H1 (cell line): ENCODE measurements around the gene CCDC12. TPM values are rescaled to one million over a fixed set of nuclear protein-coding genes. Genes with fewer than 3 reads are reported as not detected.

ENCODE experiments used
- CTCF ChIA-PET: fragments of 300-600 bp; sonication (Branson Sonifier 250); formaldehyde crosslinking; loops from one replicate; lab custom pipeline; 2021; ENCODE audit not compliant: partially characterized antibody; lab: Charles Lee
- POLR2A ChIA-PET: fragments of 300-600 bp; sonication (Branson Sonifier 250); formaldehyde crosslinking; loops from one replicate; lab custom pipeline; 2021; ENCODE audit warnings: inconsistent platforms; ENCODE audit not compliant: partially characterized antibody; lab: Charles Lee
- DNase-seq, 2 experiments: peaks; one replicate each; pipeline versions ENCODE4 v3.0.0 to v3.0.0-alpha.2; 2010 to 2022; ENCODE audit warnings: low spot score in 2 of 2, low read depth in 1 of 2, mixed read lengths in 1 of 2
- FAIRE-seq: peaks from 2 replicates; lab custom pipeline; 2011; peaks lifted over from hg19 to GRCh38; lab: Jason Lieb, UNC
- H2AFZ ChIP-seq: 2 replicates; pipeline ENCODE4 v1.8.1; 2012; ENCODE audit warnings: low read length, inconsistent platforms
- H2AK5ac ChIP-seq: 2 replicates; pipeline ENCODE4 v1.6.1; 2013; ENCODE audit warnings: low read depth, low read length
- H2BK120ac ChIP-seq: replicated peaks from 2 replicates; pipeline ENCODE3; 2013; ENCODE audit warnings: low read depth, low read length, inconsistent platforms
- H2BK12ac ChIP-seq: 2 replicates; pipeline ENCODE4 v1.6.1; 2013; ENCODE audit warnings: low read depth, low read length
- H2BK15ac ChIP-seq: 2 replicates; pipeline ENCODE4 v1.6.1; 2013; ENCODE audit warnings: low read length
- H2BK20ac ChIP-seq: 2 replicates; pipeline ENCODE4 v1.6.1; 2013; ENCODE audit warnings: low read length
- H2BK5ac ChIP-seq: 2 replicates; pipeline ENCODE4 v1.6.1; 2013; ENCODE audit warnings: low read depth, low read length
- H3K14ac ChIP-seq: 2 replicates; pipeline ENCODE4 v1.6.1; 2013; ENCODE audit warnings: inconsistent platforms; ENCODE audit not compliant: insufficient read length
- H3K18ac ChIP-seq: 2 replicates; pipeline ENCODE4 v1.6.1; 2013; ENCODE audit warnings: low read length; ENCODE audit errors: extremely low read depth
- H3K23ac ChIP-seq: 2 replicates; pipeline ENCODE4 v1.6.1; 2013; ENCODE audit warnings: inconsistent platforms; ENCODE audit not compliant: insufficient read length
- H3K23me2 ChIP-seq: 2 replicates; pipeline ENCODE4 v1.6.1; 2013; ENCODE audit warnings: low read depth, low read length
- H3K27ac ChIP-seq: 2 replicates; pipeline ENCODE4 v1.6.1; 2011; ENCODE audit warnings: low read depth, low read length, inconsistent platforms
- H3K27me3 ChIP-seq, 4 experiments: replicated peaks in 1 of 4; 1 replicate in 1 of 4; 2 replicates in 3 of 4; pipeline versions ENCODE4 v1.6.1 to v1.8.1; 2011 to 2013; ENCODE audit warnings: low read length in 3 of 4, mild to moderate bottlenecking in 3 of 4, inconsistent platforms in 2 of 4, mixed read lengths in 2 of 4, moderate library complexity in 1 of 4; ENCODE audit not compliant: control insufficient read depth in 3 of 4, insufficient read depth in 3 of 4; ENCODE audit errors: extremely low read depth in 1 of 4
- H3K36me3 ChIP-seq, 4 experiments: 2 replicates each; pipeline versions ENCODE4 v1.6.1 to v1.8.1; 2011 to 2013; ENCODE audit warnings: mild to moderate bottlenecking in 4 of 4, low read length in 3 of 4, moderate library complexity in 2 of 4, control low read depth in 1 of 4, inconsistent platforms in 1 of 4; ENCODE audit not compliant: insufficient read depth in 4 of 4, control insufficient read depth in 2 of 4
- H3K4ac ChIP-seq: replicated peaks from 2 replicates; pipeline ENCODE3; 2013; ENCODE audit warnings: low read length, low read depth, mixed read lengths, inconsistent platforms; ENCODE audit not compliant: insufficient read length
- H3K4me1 ChIP-seq, 4 experiments: replicated peaks in 1 of 4; 1 replicate in 1 of 4; 2 replicates in 3 of 4; pipeline versions ENCODE4 v1.6.1 to v1.8.1; 2011 to 2013; ENCODE audit warnings: low read length in 3 of 4, inconsistent platforms in 2 of 4, mixed read lengths in 1 of 4; ENCODE audit not compliant: insufficient read depth in 4 of 4, control insufficient read depth in 3 of 4
- H3K4me2 ChIP-seq, 2 experiments: 2 replicates each; pipeline versions ENCODE4 v1.6.1 to v1.8.1; 2011 to 2013; ENCODE audit warnings: low read depth in 2 of 2, low read length in 2 of 2, control low read depth in 1 of 2, inconsistent platforms in 1 of 2, mild to moderate bottlenecking in 1 of 2; ENCODE audit not compliant: insufficient read depth in 1 of 2
- H3K4me3 ChIP-seq, 4 experiments: fragments of 200-600, 300-600 bp in 1 of 4; sonication (generic), shearing (Covaris generic), sonication (Bioruptor Twin) in 1 of 4; 2 replicates each; pipeline versions ENCODE4 v1.5.1 to v1.8.1; 2011 to 2016; ENCODE audit warnings: low read length in 4 of 4, low read depth in 3 of 4, control low read depth in 2 of 4, inconsistent platforms in 2 of 4, mild to moderate bottlenecking in 2 of 4, mixed read lengths in 1 of 4, moderate library complexity in 1 of 4; ENCODE audit not compliant: insufficient read depth in 2 of 4; ENCODE audit errors: extremely low read depth in 1 of 4
- H3K56ac ChIP-seq: replicated peaks from 2 replicates; pipeline ENCODE3; 2013; ENCODE audit warnings: low read depth, mild to moderate bottlenecking, mixed read lengths, low read length, inconsistent platforms; ENCODE audit not compliant: insufficient read length
- H3K79me1 ChIP-seq: 2 replicates; pipeline ENCODE4 v1.6.1; 2013; ENCODE audit warnings: low read depth, low read length, control low read depth
- H3K79me2 ChIP-seq, 2 experiments: 2 replicates each; pipeline versions ENCODE4 v1.6.1 to v1.8.1; 2012 to 2013; ENCODE audit warnings: low read length in 2 of 2, mild to moderate bottlenecking in 2 of 2, inconsistent platforms in 1 of 2; ENCODE audit not compliant: insufficient read depth in 2 of 2, control insufficient read depth in 1 of 2
- H3K9ac ChIP-seq, 4 experiments: replicated peaks in 1 of 4; 1 replicate in 1 of 4; 2 replicates in 3 of 4; pipeline versions ENCODE4 v1.6.1 to v1.8.1; 2011 to 2013; ENCODE audit warnings: low read depth in 3 of 4, low read length in 3 of 4, control low read depth in 2 of 4, mild to moderate bottlenecking in 2 of 4, moderate library complexity in 2 of 4, inconsistent platforms in 1 of 4; ENCODE audit errors: extremely low read depth in 1 of 4
- H3K9me3 ChIP-seq, 2 experiments: 2 replicates each; pipeline versions ENCODE4 v1.6.1 to v1.8.1; 2012 to 2013; ENCODE audit warnings: mild to moderate bottlenecking in 2 of 2, moderate library complexity in 2 of 2, control low read depth in 1 of 2, inconsistent platforms in 1 of 2, low read depth in 1 of 2, low read length in 1 of 2, mixed read lengths in 1 of 2; ENCODE audit not compliant: insufficient read depth in 2 of 2
- H4K20me1 ChIP-seq, 2 experiments: replicated peaks in 1 of 2; 2 replicates each; pipeline versions ENCODE3 to v1.8.1; 2011 to 2013; ENCODE audit warnings: inconsistent platforms in 2 of 2, low read length in 2 of 2, mild to moderate bottlenecking in 1 of 2; ENCODE audit not compliant: insufficient read depth in 2 of 2, control insufficient read depth in 1 of 2
- H4K5ac ChIP-seq: 2 replicates; pipeline ENCODE4 v1.6.1; 2013; ENCODE audit warnings: low read length, low read depth, mixed read lengths, inconsistent platforms; ENCODE audit not compliant: insufficient read length
- H4K8ac ChIP-seq: 2 replicates; pipeline ENCODE4 v1.8.0; 2013; ENCODE audit warnings: mild to moderate bottlenecking, moderate library complexity, low read length, inconsistent platforms; ENCODE audit not compliant: insufficient read depth; ENCODE audit errors: extremely low read depth
- H4K91ac ChIP-seq: replicated peaks from 2 replicates; pipeline ENCODE3; 2013; ENCODE audit warnings: low read length, mixed read lengths, inconsistent platforms; ENCODE audit not compliant: insufficient read length
- BRCA1 ChIP-seq: IDR thresholded peaks from 2 replicates; pipeline ENCODE4 v1.6.1; 2012; ENCODE audit warnings: low read depth, low read length, improper control_type of control experiment
- KDM1A ChIP-seq: fragments of 200-600, 300-600 bp; sonication (generic); IDR thresholded peaks from 2 replicates; pipeline ENCODE4 v1.7.1; 2016; ENCODE audit warnings: mild to moderate bottlenecking, low read length, borderline replicate concordance
- POU5F1 ChIP-seq: IDR thresholded peaks from 2 replicates; pipeline ENCODE4 v1.6.1; 2011; ENCODE audit warnings: low read depth, mild to moderate bottlenecking, low read length, moderate library complexity
- RNF2 ChIP-seq: fragments of 200-900, 300-1000 bp; sonication (generic); IDR thresholded peaks from 2 replicates; pipeline ENCODE4 v1.7.1; 2016; ENCODE audit warnings: borderline replicate concordance, low read depth, mild to moderate bottlenecking, antibody characterized with exemption, low read length; ENCODE audit not compliant: poor library complexity, severe bottlenecking; ENCODE audit errors: missing control alignments
- SIRT6 ChIP-seq: IDR thresholded peaks from one replicate; pipeline ENCODE4 v1.7.1; 2012; ENCODE audit warnings: low read length, inconsistent platforms
- SP1 ChIP-seq: IDR thresholded peaks from 2 replicates; pipeline ENCODE4 v1.6.1; 2011; ENCODE audit warnings: low read depth, low read length
- WGBS, 2 experiments: shearing (Covaris generic) in 1 of 2; methylation state at CpG; one replicate each; pipeline versions ENCODE4 v1.1.6 to v1.1.7; 2013 to 2015; ENCODE audit warnings: low lambda C conversion rate in 2 of 2, mixed read lengths in 2 of 2, inconsistent platforms in 1 of 2, low coverage in 1 of 2, missing lambda C conversion rate in 1 of 2; ENCODE audit not compliant: insufficient replicate concordance in 2 of 2, insufficient coverage in 1 of 2, insufficient read length in 1 of 2; ENCODE audit errors: extremely low coverage in 1 of 2, missing lambda C conversion rate in 1 of 2; 5-methylcytosine and 5-hydroxymethylcytosine counted together
- polyA plus RNA-seq, 7 experiments: library from polyadenylated mRNA; depleted of rRNA in 3 of 7; stranded (reverse) in 5 of 7; unstranded in 2 of 7; fragments of >200 nt in 5 of 7; fragments of 200-250 nt in 2 of 7; gene quantifications; 1 replicate in 5 of 7; 2 replicates in 1 of 7; 4 replicates in 1 of 7; pipeline versions ENCODE4 v1.2.1 to v1.2.3, GENCODE V29; 2011 to 2013; ENCODE audit warnings: missing spikeins in 2 of 7, mixed read lengths in 2 of 7
- total RNA-seq: library from RNA; stranded (reverse); fragmentation: NEBNext Ultra II Directional; extraction: Animal tissue kit (Norgen Biotek cat#: 25700); gene quantifications from 2 replicates; pipeline ENCODE4 v1.2.1, GENCODE V29; 2021
- TF ChIP-seq, protein P1 (sequence below): IDR thresholded peaks from 2 replicates; pipeline ENCODE4 v1.6.1; 2012; ENCODE audit warnings: low read length, inconsistent platforms

CCDC12 gene
- total and polyA plus RNA-seq, 2 of the 8 experiments (the other 6 are each of a cell fraction or from before 2014, with no cell fraction given) = 29.5 to 41.3 TPM

DNA sequence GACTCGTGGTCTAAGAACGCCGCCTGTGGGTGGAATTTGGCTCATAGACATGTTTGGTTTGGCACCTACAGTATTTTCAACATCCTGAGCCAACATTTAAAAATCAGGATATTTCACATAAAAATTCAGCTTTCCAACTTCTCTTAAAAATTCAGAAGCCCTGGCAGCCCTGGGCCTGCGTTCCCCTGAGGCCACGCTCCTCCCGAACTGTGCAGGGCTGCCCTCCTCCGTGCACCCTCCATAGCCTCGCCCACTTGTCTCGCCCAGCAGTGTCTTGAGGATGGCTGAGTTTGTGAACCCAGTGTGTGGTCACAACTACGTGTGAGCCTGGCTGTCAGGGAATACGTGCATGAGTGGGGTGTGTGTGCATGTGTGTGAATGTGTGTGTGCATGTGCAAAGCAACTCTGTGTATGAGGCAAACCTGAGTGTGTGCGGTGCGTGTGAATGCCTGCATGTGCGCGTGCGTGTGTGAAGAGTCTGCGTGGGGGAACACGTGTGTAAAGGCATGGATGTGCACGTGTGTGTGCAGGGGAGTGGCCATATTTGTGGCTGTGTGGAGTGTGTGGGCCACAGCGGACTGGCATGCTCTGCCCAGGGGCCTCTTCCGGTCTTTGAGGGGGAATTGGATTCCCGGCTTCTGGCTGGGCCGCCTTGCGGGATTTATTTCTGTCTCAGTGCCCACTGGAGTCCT is 68.1 kb downstream of the CCDC12 start:
- 0 out of 2 replicates have a peak overlapping the region, but pooled peaks have one; percentile 3 for H2BK12ac ChIP-seq
- DNase-seq (no peak), FAIRE-seq (no peak)
- no peaks in the 10 kb centered on the region for H3K9me3 ChIP-seq
- ChIA-PET CTCF (interaction anchor here (0.7 to 2.4 kb wide), 26 partner anchors 9 to 209 kb away, joined by 3 to 28 read pairs (median 6); partner anchors contain the start of gene PTH1R), POLR2A (interaction anchor here (1.4 to 1.5 kb wide), 2 partner anchors 8 to 11 kb away, joined by 3 read pairs; no protein-coding TSS in a partner anchor)
- H2BK120ac ChIP-seq = no peak overlapping the region
- no peaks in the 10 kb centered on the region for H3K36me3 ChIP-seq
- peaks cover 0 to 3% (median 1%) of the 10 kb centered on the region in 4 experiments; a peak in 2 of 7 replicates for H3K4me1 ChIP-seq
- H3K4ac ChIP-seq = no peak overlapping the region
- H2BK5ac ChIP-seq = no peak overlapping the region; the same call in 1 of the 2 replicates
- H2BK15ac ChIP-seq = 0 out of 2 replicates have a peak overlapping the region, but pooled peaks have one; percentile 53
- no peak overlapping the region for H3K14ac ChIP-seq
- peak overlapping the region; percentile 66 for H4K91ac ChIP-seq
- H2AFZ ChIP-seq = no peak overlapping the region
- H3K56ac ChIP-seq = no peak overlapping the region
- no peak overlapping the region for H3K4me3 ChIP-seq
- H4K20me1 ChIP-seq = peaks cover 0 to 5% of the 10 kb centered on the region in 2 experiments
- no peak overlapping the region for H4K8ac ChIP-seq
- no peak overlapping the region for H3K27ac ChIP-seq
- no peaks in the 10 kb centered on the region; a peak in 2 of 7 replicates for H3K27me3 ChIP-seq
- H4K5ac ChIP-seq = no peak overlapping the region
- no peak overlapping the region for H3K18ac ChIP-seq
- no peak overlapping the region for H3K23ac ChIP-seq
- 86% methylated on average over 24 of the region's 24 CpGs; no CpG with 5 or more reads in 1 of the 2 experiments for WGBS, 2 experiments
- no peaks in the 10 kb centered on the region; the same call in 1 of the 2 replicates for H3K79me1 ChIP-seq
- H3K9ac ChIP-seq = no peak overlapping the region
- no peak overlapping the region for H3K4me2 ChIP-seq
- H3K23me2 ChIP-seq = no peaks in the 10 kb centered on the region; the same call in 1 of the 2 replicates
- H2AK5ac ChIP-seq = no peak overlapping the region
- no peaks in the 10 kb centered on the region for H3K79me2 ChIP-seq
- H2BK20ac ChIP-seq = no peak overlapping the region
- TF ChIP-seq, protein P1, sequence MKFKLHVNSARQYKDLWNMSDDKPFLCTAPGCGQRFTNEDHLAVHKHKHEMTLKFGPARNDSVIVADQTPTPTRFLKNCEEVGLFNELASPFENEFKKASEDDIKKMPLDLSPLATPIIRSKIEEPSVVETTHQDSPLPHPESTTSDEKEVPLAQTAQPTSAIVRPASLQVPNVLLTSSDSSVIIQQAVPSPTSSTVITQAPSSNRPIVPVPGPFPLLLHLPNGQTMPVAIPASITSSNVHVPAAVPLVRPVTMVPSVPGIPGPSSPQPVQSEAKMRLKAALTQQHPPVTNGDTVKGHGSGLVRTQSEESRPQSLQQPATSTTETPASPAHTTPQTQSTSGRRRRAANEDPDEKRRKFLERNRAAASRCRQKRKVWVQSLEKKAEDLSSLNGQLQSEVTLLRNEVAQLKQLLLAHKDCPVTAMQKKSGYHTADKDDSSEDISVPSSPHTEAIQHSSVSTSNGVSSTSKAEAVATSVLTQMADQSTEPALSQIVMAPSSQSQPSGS = no peak
- no peak for TF ChIP-seq SP1
- TF ChIP-seq BRCA1 = no peak
- TF ChIP-seq POU5F1 = no peak
- no peak for TF ChIP-seq SIRT6
- no peak for TF ChIP-seq RNF2
- TF ChIP-seq KDM1A = no peak
